Muscle layer of duodenum (tissue), 2 donors: ENCODE measurements around the gene CPNE5.

Experiments used
- H3K27ac ChIP-seq: one replicate; pipeline ENCODE4 v1.7.0; 2013; ENCODE audit warnings: mild to moderate bottlenecking, low read length
- H3K27me3 ChIP-seq: one replicate; pipeline ENCODE4 v1.7.0; 2013; ENCODE audit warnings: low read depth, mild to moderate bottlenecking, control low read depth, low read length
- H3K36me3 ChIP-seq, 2 donors: one replicate each; pipeline ENCODE4 v1.7.0; 2013; ENCODE audit warnings: low read length in 2 of 2, control low read depth in 1 of 2, mild to moderate bottlenecking in 1 of 2; ENCODE audit not compliant: insufficient read depth in 2 of 2, control insufficient read depth in 1 of 2
- H3K4me1 ChIP-seq, 2 donors: one replicate each; pipeline ENCODE4 v1.7.0; 2013; ENCODE audit warnings: low read length in 2 of 2, mild to moderate bottlenecking in 2 of 2, control low read depth in 1 of 2, moderate library complexity in 1 of 2; ENCODE audit not compliant: insufficient read depth in 2 of 2, control insufficient read depth in 1 of 2
- H3K4me3 ChIP-seq, 2 donors: one replicate each; pipeline ENCODE4 v1.7.0; 2013; ENCODE audit warnings: low read length in 2 of 2, low read depth in 1 of 2, mild to moderate bottlenecking in 1 of 2
- H3K9me3 ChIP-seq, 2 donors: one replicate each; pipeline ENCODE4 v1.7.0; 2013; ENCODE audit warnings: low read length in 2 of 2, control low read depth in 1 of 2, mild to moderate bottlenecking in 1 of 2; ENCODE audit not compliant: control insufficient read depth in 1 of 2
- donor health status: healthy.

Gene CPNE5

GRCh38 chr6:36744304-36744673 is 95.0 kb downstream of the CPNE5 start:
- no peak overlapping the region for H3K27ac ChIP-seq
- H3K9me3 ChIP-seq: no peaks in the 10 kb centered on the region
- no peak overlapping the region for H3K4me3 ChIP-seq
- H3K4me1 ChIP-seq: no peaks in the 10 kb centered on the region
- H3K36me3 ChIP-seq: no peaks in the 10 kb centered on the region
- H3K27me3 ChIP-seq: no peaks in the 10 kb centered on the region

DNA sequence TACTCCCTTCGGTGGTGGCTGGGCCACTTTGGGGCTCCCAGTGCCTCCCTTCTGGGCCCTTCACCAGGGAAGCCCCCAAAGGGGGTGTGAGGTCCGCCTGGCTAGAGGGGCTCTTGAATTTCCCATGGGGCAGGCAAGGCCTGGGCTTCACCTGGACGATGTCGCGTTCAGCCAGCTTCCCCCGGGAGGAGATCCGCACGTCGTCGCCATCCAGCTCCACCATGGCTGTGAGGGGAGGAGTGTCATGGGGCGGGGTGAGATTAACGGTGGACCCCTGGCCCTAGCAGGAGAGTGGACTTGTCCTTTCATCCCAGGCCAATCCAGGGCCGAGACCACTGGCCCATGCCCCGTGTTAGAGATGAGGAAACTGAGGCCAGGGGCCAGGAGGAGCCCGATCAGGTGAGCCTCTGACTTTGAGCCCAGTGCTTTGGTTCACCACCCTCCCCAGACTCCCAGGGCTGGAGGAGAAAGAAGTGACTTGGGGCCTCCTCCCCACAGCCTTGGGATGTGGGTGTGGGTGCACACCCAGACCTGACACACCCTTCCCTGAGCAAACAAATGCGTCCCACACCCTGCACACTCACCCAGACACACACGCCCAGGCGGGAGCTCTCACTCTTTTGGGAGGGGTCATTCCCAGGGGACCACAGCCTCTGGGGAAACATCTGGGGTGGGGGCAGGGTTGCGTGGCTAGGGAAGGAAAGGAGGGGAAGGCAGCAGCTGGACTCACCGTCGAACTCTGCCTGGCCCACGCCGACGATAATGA is 95.5 kb downstream of the CPNE5 start:
- no peaks in the 10 kb centered on the region for H3K9me3 ChIP-seq
- no peaks in the 10 kb centered on the region for H3K4me1 ChIP-seq
- no peak overlapping the region for H3K27ac ChIP-seq
- no peaks in the 10 kb centered on the region for H3K27me3 ChIP-seq
- H3K4me3 ChIP-seq: no peak overlapping the region
- H3K36me3 ChIP-seq: no peaks in the 10 kb centered on the region

- Histone ChIP-seq H3K27me3 (no peaks in the 10 kb centered on the region), H3K4me1 (no peaks in the 10 kb centered on the region), H3K27ac (no peak overlapping the region), H3K9me3 (no peaks in the 10 kb centered on the region), H3K36me3 (no peaks in the 10 kb centered on the region), H3K4me3 (no peak overlapping the region)
Measured at GRCh38 chr6:36743032-36743431, 96.2 kb downstream of the CPNE5 start.

DNA sequence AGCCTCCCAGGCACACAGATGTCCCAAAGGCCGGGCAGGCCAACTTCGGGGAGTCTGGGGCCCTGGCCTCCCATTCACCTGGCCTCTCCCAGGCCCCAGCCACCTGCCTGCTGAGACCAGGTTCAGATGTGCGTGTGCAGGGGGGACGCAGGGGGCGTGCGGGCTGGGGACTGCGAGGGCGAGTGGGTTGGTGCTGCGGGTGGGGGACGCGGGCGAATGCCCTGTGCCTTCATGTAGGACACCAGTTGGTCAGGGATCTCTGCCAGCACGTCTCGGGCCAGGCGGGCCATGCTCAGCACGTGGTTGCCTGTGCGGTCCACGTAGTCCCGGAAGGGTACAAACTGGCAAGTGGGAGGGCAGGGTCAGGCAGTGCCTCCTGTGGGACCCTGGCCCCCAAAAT is 97.1 kb downstream of the CPNE5 start:
- no peak overlapping the region for H3K27ac ChIP-seq
- no peaks in the 10 kb centered on the region for H3K4me1 ChIP-seq
- no peaks in the 10 kb centered on the region for H3K9me3 ChIP-seq
- H3K36me3 ChIP-seq: no peaks in the 10 kb centered on the region
- no peaks in the 10 kb centered on the region for H3K27me3 ChIP-seq
- H3K4me3 ChIP-seq: no peak overlapping the region

GRCh38 chr6:36740818-36741179 is 98.4 kb downstream of the CPNE5 start:
- H3K27me3 ChIP-seq: no peaks in the 10 kb centered on the region

DNA sequence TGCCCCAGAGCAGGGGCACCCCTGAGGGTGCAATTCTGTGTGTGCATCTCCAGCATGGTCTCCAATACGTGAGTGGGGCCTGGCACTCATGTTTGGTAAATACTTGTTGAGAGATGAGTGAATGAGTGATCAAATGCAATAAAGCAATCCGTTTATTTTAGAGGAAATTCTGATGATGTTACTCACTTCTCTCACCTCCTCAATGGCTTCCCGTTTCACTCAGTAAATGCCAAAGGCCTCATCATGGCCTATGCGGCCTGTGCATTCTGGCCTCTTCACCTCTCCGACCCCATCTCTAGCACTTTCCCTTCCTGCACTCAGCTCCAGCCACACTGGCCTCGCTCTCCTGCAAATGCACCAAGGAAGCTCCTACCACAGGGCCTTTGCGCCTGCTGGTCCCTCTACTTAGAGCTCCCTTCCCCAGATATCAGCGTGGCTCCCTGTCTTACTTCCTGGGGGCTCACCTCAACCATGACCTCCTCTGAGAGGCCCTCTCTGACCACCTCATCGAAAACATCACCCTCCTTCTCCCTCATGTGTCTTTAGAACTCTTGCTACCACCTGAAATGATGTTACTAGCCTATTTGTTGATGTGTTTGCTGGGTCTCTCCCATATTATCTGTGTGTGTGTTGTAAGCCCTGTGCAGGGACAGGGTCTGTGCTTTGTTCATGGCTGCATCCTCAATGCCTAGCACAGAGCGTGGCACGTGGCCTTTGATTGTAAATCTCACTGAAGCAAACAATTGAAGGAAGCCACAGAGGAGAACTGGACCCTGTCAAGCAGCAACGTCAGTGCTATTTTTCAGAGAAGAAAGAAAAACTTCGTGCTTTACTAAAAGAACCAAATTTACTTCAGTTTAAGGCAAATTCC is 99.1 kb downstream of the CPNE5 start:
- no peaks in the 10 kb centered on the region for H3K27me3 ChIP-seq
- H3K9me3 ChIP-seq: no peaks in the 10 kb centered on the region
- peaks cover 0 to 5% of the 10 kb centered on the region in 2 donors for H3K4me1 ChIP-seq
- H3K27ac ChIP-seq: no peak overlapping the region
- no peak overlapping the region for H3K4me3 ChIP-seq
- H3K36me3 ChIP-seq: no peaks in the 10 kb centered on the region

More at GRCh38 chr6:36740818-36741179, 98.4 kb downstream of the CPNE5 start:
- H3K9me3 ChIP-seq: no peaks in the 10 kb centered on the region
- H3K4me3 ChIP-seq: no peak overlapping the region
- no peak overlapping the region for H3K27ac ChIP-seq
- H3K36me3 ChIP-seq: no peaks in the 10 kb centered on the region
- peaks cover 0 to 4% of the 10 kb centered on the region in 2 donors for H3K4me1 ChIP-seq

- no peak overlapping the region for H3K27ac ChIP-seq
Measured at GRCh38 chr6:36738108-36738507, 101.1 kb downstream of the CPNE5 start.

GRCh38 chr6:36737043-36737785 is 102.0 kb downstream of the CPNE5 start:
- no peak overlapping the region for H3K27ac ChIP-seq

More at GRCh38 chr6:36738108-36738507, 101.1 kb downstream of the CPNE5 start:
- peaks cover 0 to 11% of the 10 kb centered on the region in 2 donors for H3K4me1 ChIP-seq
- no peak overlapping the region for H3K4me3 ChIP-seq
- H3K36me3 ChIP-seq: no peaks in the 10 kb centered on the region
- no peaks in the 10 kb centered on the region for H3K27me3 ChIP-seq
- no peaks in the 10 kb centered on the region for H3K9me3 ChIP-seq

GRCh38 chr6:36735110-36736071 is 103.9 kb downstream of the CPNE5 start:
- no peaks in the 10 kb centered on the region for H3K36me3 ChIP-seq
- H3K4me3 ChIP-seq: peak overlapping the region; percentile 18 to 19
- peak overlapping the region; percentile 87 for H3K27ac ChIP-seq
- no peaks in the 10 kb centered on the region for H3K9me3 ChIP-seq
- H3K27me3 ChIP-seq: no peaks in the 10 kb centered on the region
- peaks cover 0 to 11% of the 10 kb centered on the region in 2 donors for H3K4me1 ChIP-seq

More at GRCh38 chr6:36737043-36737785, 102.0 kb downstream of the CPNE5 start:
- Histone ChIP-seq H3K36me3 (no peaks in the 10 kb centered on the region), H3K9me3 (no peaks in the 10 kb centered on the region), H3K4me1 (peaks cover 0 to 11% of the 10 kb centered on the region in 2 donors), H3K27me3 (no peaks in the 10 kb centered on the region), H3K4me3 (no peak overlapping the region)

GRCh38 chr6:36734486-36735060 is 104.7 kb downstream of the CPNE5 start:
- Histone ChIP-seq H3K4me3 (peak overlapping the region; percentile 18 to 19), H3K4me1 (peaks cover 0 to 11% of the 10 kb centered on the region in 2 donors)

More at GRCh38 chr6:36734486-36735060, 104.7 kb downstream of the CPNE5 start:
- no peaks in the 10 kb centered on the region for H3K36me3 ChIP-seq
- H3K27ac ChIP-seq: peak overlapping the region; percentile 87
- H3K9me3 ChIP-seq: no peaks in the 10 kb centered on the region
- no peaks in the 10 kb centered on the region for H3K27me3 ChIP-seq
